T-helper 2 cell treated with Interferon-gamma antibody and Interleukin-4, amounts not matched to agents 5 μg/mL and 100 μg/mL, for 36 hours (primary cell): ENCODE data around the gene UNC79.

Experiments
- DNase-seq: peaks from one replicate; pipeline ENCODE4 v3.0.0; 2021; ENCODE audit warnings: low spot score
- H3K27ac Mint-ChIP-seq: one replicate; pipeline ENCODE4 v1.8.0; 2021; ENCODE audit warnings: mild to moderate bottlenecking, mixed read lengths
- H3K27me3 Mint-ChIP-seq: one replicate; pipeline ENCODE4 v1.8.0; 2021; ENCODE audit warnings: low read depth, mixed read lengths
- H3K36me3 Mint-ChIP-seq: one replicate; pipeline ENCODE4 v1.8.0; 2021; ENCODE audit warnings: low read depth, mixed read lengths
- H3K4me1 Mint-ChIP-seq: one replicate; pipeline ENCODE4 v1.8.0; 2021; ENCODE audit warnings: low read depth, mixed read lengths
- H3K4me3 Mint-ChIP-seq: one replicate; pipeline ENCODE4 v1.8.0; 2022; ENCODE audit warnings: mild to moderate bottlenecking, moderate library complexity, mixed read lengths
- H3K9me3 Mint-ChIP-seq: one replicate; pipeline ENCODE4 v1.8.0; 2021; ENCODE audit warnings: mixed read lengths

UNC79 gene

GRCh38 chr14:93629643-93630042, 198.9 kb downstream of the UNC79 start:
- no peak overlapping the region for H3K27ac Mint-ChIP-seq
- no peak overlapping the region for H3K4me3 Mint-ChIP-seq
- peaks cover 9% of the 10 kb centered on the region for H3K27me3 Mint-ChIP-seq
- no peaks in the 10 kb centered on the region for H3K4me1 Mint-ChIP-seq
- no peaks in the 10 kb centered on the region for H3K36me3 Mint-ChIP-seq
- no peak for DNase-seq
- H3K9me3 Mint-ChIP-seq = no peaks in the 10 kb centered on the region

- Mint-ChIP-seq H3K36me3 (no peaks in the 10 kb centered on the region), H3K27me3 (peaks cover 6% of the 10 kb centered on the region), H3K27ac (no peak overlapping the region), H3K4me1 (no peaks in the 10 kb centered on the region), H3K4me3 (no peak overlapping the region), H3K9me3 (no peaks in the 10 kb centered on the region)
- DNase-seq = no peak
These were observed 208.1 kb downstream of the UNC79 start for GRCh38 chr14:93638790-93639189.

- H3K27ac Mint-ChIP-seq = no peak overlapping the region
- peaks cover 2% of the 10 kb centered on the region for H3K27me3 Mint-ChIP-seq
- peaks cover 1% of the 10 kb centered on the region for H3K4me1 Mint-ChIP-seq
These were observed 212.4 kb downstream of the UNC79 start for GRCh38 chr14:93643127-93643526.

GRCh38 chr14:93643676-93644075, 212.9 kb downstream of the UNC79 start:
- H3K9me3 Mint-ChIP-seq = no peaks in the 10 kb centered on the region
- H3K27ac Mint-ChIP-seq = no peak overlapping the region
- no peak overlapping the region for H3K4me3 Mint-ChIP-seq
- peaks cover 4% of the 10 kb centered on the region for H3K4me1 Mint-ChIP-seq
- no peak for DNase-seq
- peaks cover 4% of the 10 kb centered on the region for H3K27me3 Mint-ChIP-seq
- H3K36me3 Mint-ChIP-seq = no peaks in the 10 kb centered on the region

More at GRCh38 chr14:93643127-93643526, 212.4 kb downstream of the UNC79 start:
- DNase-seq = no peak
- Mint-ChIP-seq H3K9me3 (no peaks in the 10 kb centered on the region), H3K36me3 (no peaks in the 10 kb centered on the region), H3K4me3 (no peak overlapping the region)

GRCh38 chr14:93645200-93645599, 214.5 kb downstream of the UNC79 start:
- Mint-ChIP-seq H3K27ac (no peak overlapping the region), H3K4me1 (peaks cover 5% of the 10 kb centered on the region), H3K36me3 (no peaks in the 10 kb centered on the region), H3K9me3 (no peaks in the 10 kb centered on the region), H3K27me3 (peaks cover 10% of the 10 kb centered on the region), H3K4me3 (no peak overlapping the region)
- DNase-seq = no peak

- H3K9me3 Mint-ChIP-seq = no peaks in the 10 kb centered on the region
- H3K27ac Mint-ChIP-seq = no peak overlapping the region
- H3K4me1 Mint-ChIP-seq = peaks cover 5% of the 10 kb centered on the region
- H3K36me3 Mint-ChIP-seq = no peaks in the 10 kb centered on the region
- DNase-seq = peak; percentile 17
- H3K4me3 Mint-ChIP-seq = no peak overlapping the region
- peaks cover 14% of the 10 kb centered on the region for H3K27me3 Mint-ChIP-seq
These were observed 217.9 kb downstream of the UNC79 start for GRCh38 chr14:93648440-93649168.

GRCh38 chr14:93654599-93654998, 223.9 kb downstream of the UNC79 start:
- Mint-ChIP-seq H3K9me3 (no peaks in the 10 kb centered on the region), H3K27ac (no peak overlapping the region), H3K4me3 (no peak overlapping the region), H3K4me1 (no peaks in the 10 kb centered on the region), H3K27me3 (peaks cover 12% of the 10 kb centered on the region), H3K36me3 (no peaks in the 10 kb centered on the region)
- no peak for DNase-seq

- no peak for DNase-seq
- Mint-ChIP-seq H3K36me3 (no peaks in the 10 kb centered on the region), H3K4me1 (no peaks in the 10 kb centered on the region), H3K9me3 (no peaks in the 10 kb centered on the region), H3K4me3 (no peak overlapping the region), H3K27ac (no peak overlapping the region), H3K27me3 (peaks cover 7% of the 10 kb centered on the region)
These were observed 224.5 kb downstream of the UNC79 start for GRCh38 chr14:93655078-93655750.

- H3K36me3 Mint-ChIP-seq = no peaks in the 10 kb centered on the region
- no peaks in the 10 kb centered on the region for H3K9me3 Mint-ChIP-seq
- H3K4me1 Mint-ChIP-seq = no peaks in the 10 kb centered on the region
- no peak for DNase-seq
- H3K4me3 Mint-ChIP-seq = no peak overlapping the region
- no peak overlapping the region for H3K27ac Mint-ChIP-seq
- H3K27me3 Mint-ChIP-seq = peaks cover 3% of the 10 kb centered on the region
These were observed 227.1 kb downstream of the UNC79 start for GRCh38 chr14:93657875-93658274.

- peaks cover 33% of the 10 kb centered on the region for H3K9me3 Mint-ChIP-seq
These were observed 232.6 kb downstream of the UNC79 start for GRCh38 chr14:93663317-93663716.

GRCh38 chr14:93665169-93665568, 234.4 kb downstream of the UNC79 start:
- Mint-ChIP-seq H3K27me3 (peaks cover 2% of the 10 kb centered on the region), H3K4me1 (no peaks in the 10 kb centered on the region), H3K4me3 (no peak overlapping the region), H3K36me3 (no peaks in the 10 kb centered on the region), H3K9me3 (peaks cover 33% of the 10 kb centered on the region), H3K27ac (no peak overlapping the region)
- no peak for DNase-seq

More at GRCh38 chr14:93663317-93663716, 232.6 kb downstream of the UNC79 start:
- Mint-ChIP-seq H3K4me3 (no peak overlapping the region), H3K27me3 (peaks cover 4% of the 10 kb centered on the region), H3K36me3 (no peaks in the 10 kb centered on the region), H3K4me1 (no peaks in the 10 kb centered on the region), H3K27ac (no peak overlapping the region)
- DNase-seq = no peak

GRCh38 chr14:93669632-93670031, 238.9 kb downstream of the UNC79 start:
- H3K4me3 Mint-ChIP-seq = no peak overlapping the region
- peaks cover 24% of the 10 kb centered on the region for H3K9me3 Mint-ChIP-seq
- H3K27ac Mint-ChIP-seq = no peak overlapping the region
- DNase-seq = no peak
- H3K36me3 Mint-ChIP-seq = no peaks in the 10 kb centered on the region
- no peaks in the 10 kb centered on the region for H3K4me1 Mint-ChIP-seq
- H3K27me3 Mint-ChIP-seq = peaks cover 11% of the 10 kb centered on the region

GRCh38 chr14:93674343-93674742, 243.6 kb downstream of the UNC79 start:
- Mint-ChIP-seq H3K36me3 (no peaks in the 10 kb centered on the region), H3K9me3 (no peaks in the 10 kb centered on the region), H3K27me3 (peaks cover 9% of the 10 kb centered on the region), H3K4me3 (no peak overlapping the region), H3K4me1 (no peaks in the 10 kb centered on the region), H3K27ac (no peak overlapping the region)
- no peak for DNase-seq

- H3K4me3 Mint-ChIP-seq = no peak overlapping the region
- H3K9me3 Mint-ChIP-seq = no peaks in the 10 kb centered on the region
- H3K27ac Mint-ChIP-seq = no peak overlapping the region
- no peaks in the 10 kb centered on the region for H3K4me1 Mint-ChIP-seq
- peaks cover 9% of the 10 kb centered on the region for H3K27me3 Mint-ChIP-seq
- no peak for DNase-seq
- H3K36me3 Mint-ChIP-seq = no peaks in the 10 kb centered on the region
These were observed 244.9 kb downstream of the UNC79 start for GRCh38 chr14:93675651-93676050.
